ENCODE data around the gene CENPL. TPM values are rescaled to one million over a fixed set of nuclear protein-coding genes. Genes with fewer than 3 reads are reported as not detected.
A peak's percentile ranks its signal among the peaks of the same experiment; 100 is the strongest.

CENPL gene
- total and polyA plus RNA-seq, 2 of the 8 experiments (the other 6 are each of a cell fraction or from before 2014, with no cell fraction given): 6.6 to 16.0 TPM

DNA sequence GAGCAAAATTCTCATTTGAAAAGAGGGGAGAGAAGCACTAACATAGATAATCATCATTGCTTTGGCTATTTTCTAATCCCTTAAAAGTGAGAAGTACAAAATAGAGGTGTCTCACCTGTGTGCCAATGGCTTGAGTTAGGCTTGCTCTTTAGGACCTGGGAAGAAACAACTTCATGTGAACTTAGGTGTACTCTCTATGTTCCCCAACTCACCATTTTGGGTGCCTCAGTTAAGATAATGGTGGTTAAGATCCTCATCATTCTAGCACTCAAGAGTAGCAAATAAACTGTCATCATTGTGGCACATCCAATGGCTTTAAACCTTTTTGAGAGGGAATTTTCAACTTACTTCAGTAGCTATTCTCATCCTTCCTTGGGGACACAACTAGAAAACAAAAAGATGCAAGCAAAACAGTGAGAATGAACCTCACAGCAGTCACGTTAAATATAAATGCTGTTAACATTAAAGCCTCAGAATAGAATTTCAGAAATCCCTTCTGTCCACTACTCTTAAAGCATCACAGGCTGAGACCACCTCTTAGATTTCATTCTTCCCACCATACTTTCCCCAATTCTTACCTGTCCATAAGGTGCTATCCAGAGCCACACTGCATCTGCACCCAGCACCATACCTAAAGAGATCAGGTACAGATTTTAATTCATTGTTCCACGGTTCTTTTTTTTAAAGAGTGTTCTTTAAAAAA is 41.9 kb upstream of the CENPL start:
- POLR2A ChIA-PET (ENCODE audit: partially characterized antibody): interaction anchor here (0.9 to 13.3 kb wide), 19 partner anchors 10 to 373 kb away, joined by 3 to 475 read pairs (median 13); partner anchors contain the start of genes CENPL, DARS2 and RC3H1
- CTCF ChIA-PET (ENCODE audit: partially characterized antibody): no interaction called here

More for the DNA sequence above, 41.9 kb upstream of the CENPL start:
- Histone ChIP-seq H3K9ac (replicated peaks in 1 of 4; ENCODE audit: extremely low read depth in 1 of 4, low read depth in 3 of 4, low read length in 3 of 4) (peak overlapping the region; percentile 97 to 99 (median 97)), H2BK12ac (ENCODE audit: low read depth, low read length) (no peak overlapping the region), H3K79me1 (ENCODE audit: low read depth, low read length) (no peaks in the 10 kb centered on the region; the same call in 1 of the 2 replicates), H3K56ac (replicated peaks; ENCODE audit: insufficient read length, low read depth, low read length) (peak overlapping the region; percentile 42), H3K9me3 (ENCODE audit: insufficient read depth in 2 of 2, low read depth in 1 of 2, low read length in 1 of 2) (no peaks in the 10 kb centered on the region), H2BK120ac (replicated peaks; ENCODE audit: low read depth, low read length) (no peak overlapping the region), H4K5ac (ENCODE audit: insufficient read length, low read depth, low read length) (peak overlapping the region; percentile 60), H3K23ac (ENCODE audit: insufficient read length) (no peak overlapping the region), H3K27me3 (replicated peaks in 1 of 4; ENCODE audit: control insufficient read depth in 3 of 4, extremely low read depth in 1 of 4, insufficient read depth in 3 of 4, low read length in 3 of 4) (no peaks in the 10 kb centered on the region), H4K20me1 (replicated peaks in 1 of 2; ENCODE audit: control insufficient read depth in 1 of 2, insufficient read depth in 2 of 2, low read length in 2 of 2) (peaks cover 7 to 11% of the 10 kb centered on the region in 2 experiments), H2AK5ac (ENCODE audit: low read depth, low read length) (no peak overlapping the region), H2BK20ac (ENCODE audit: low read length) (no peak overlapping the region), H3K36me3 (ENCODE audit: control insufficient read depth in 2 of 4, insufficient read depth in 4 of 4, low read length in 3 of 4) (peaks cover 29 to 59% (median 44%) of the 10 kb centered on the region in 4 experiments), H2BK5ac (ENCODE audit: low read depth, low read length) (peak overlapping the region; percentile 98), H3K4me2 (ENCODE audit: insufficient read depth in 1 of 2, low read depth in 2 of 2, low read length in 2 of 2) (peak overlapping the region; percentile 68 to 95), H3K27ac (ENCODE audit: low read depth, low read length) (peak overlapping the region; percentile 92), H3K23me2 (ENCODE audit: low read depth, low read length) (peaks cover 3% of the 10 kb centered on the region), H2BK15ac (ENCODE audit: low read length) (no peak overlapping the region), H3K18ac (ENCODE audit: extremely low read depth, low read length) (no peak overlapping the region), H3K4me3 (ENCODE audit: extremely low read depth in 1 of 4, insufficient read depth in 2 of 4, low read depth in 3 of 4, low read length in 4 of 4) (peak overlapping the region; percentile 90 to 100 (median 92)), H4K8ac (ENCODE audit: extremely low read depth, insufficient read depth, low read length) (no peak overlapping the region), H3K4ac (replicated peaks; ENCODE audit: insufficient read length, low read depth, low read length) (peak overlapping the region; percentile 44), H2AFZ (ENCODE audit: low read length) (no peak overlapping the region), H3K4me1 (replicated peaks in 1 of 4; ENCODE audit: control insufficient read depth in 3 of 4, insufficient read depth in 4 of 4, low read length in 3 of 4) (peaks cover 2 to 10% (median 4%) of the 10 kb centered on the region in 4 experiments; a peak in 5 of 7 replicates), H3K79me2 (ENCODE audit: control insufficient read depth in 1 of 2, insufficient read depth in 2 of 2, low read length in 2 of 2) (peaks cover 0 to 50% of the 10 kb centered on the region in 2 experiments; a peak in 3 of 4 replicates), H4K91ac (replicated peaks; ENCODE audit: insufficient read length, low read length) (no peak overlapping the region), H3K14ac (ENCODE audit: insufficient read length) (no peak overlapping the region)
- DNase-seq (ENCODE audit: low read depth in 1 of 2, low spot score in 2 of 2) (no peak), FAIRE-seq (no peak)
- no peak for TF ChIP-seq SUZ12 (IDR thresholded peaks at IDR 0.05; ENCODE audit: low read length)
- TF ChIP-seq SIRT6 (IDR thresholded peaks at IDR 0.05; ENCODE audit: low read length): no peak
- no peak for TF ChIP-seq TCF12 (IDR thresholded peaks at IDR 0.05; ENCODE audit: low read depth, low read length)
- TF ChIP-seq HDAC6 (IDR thresholded peaks at IDR 0.05; ENCODE audit: low read depth, low read length): no peak
- no peak for TF ChIP-seq KDM4A (IDR thresholded peaks at IDR 0.05; ENCODE audit: low read depth, low read length, severe bottlenecking)
- peak; percentile 59; the same call in 1 of the 2 replicates for TF ChIP-seq POLR2AphosphoS5 (IDR thresholded peaks at IDR 0.05; ENCODE audit: low read depth, low read length)
- TF ChIP-seq GABPA (IDR thresholded peaks at IDR 0.05; ENCODE audit: borderline replicate concordance, insufficient read depth, low read length): no peak
- peak; percentile 16 for TF ChIP-seq TAF7 (optimal IDR thresholded peaks at IDR 0.05; ENCODE audit: borderline replicate concordance, low read depth, low read length)
- TF ChIP-seq POLR2A (IDR thresholded peaks at IDR 0.05; ENCODE audit: control extremely low read depth in 1 of 2, low read depth in 2 of 2, low read length in 2 of 2): peak in 1 of 2 experiments; percentile 37; a peak in 2 of 3 replicates
- no peak for TF ChIP-seq SP4 (IDR thresholded peaks at IDR 0.05; ENCODE audit: low read length)
- no peak for TF ChIP-seq KDM5A (IDR thresholded peaks at IDR 0.05; ENCODE audit: low read length)
- 0% methylated on average over 2 of the region's 2 CpGs; no CpG with 5 or more reads in 1 of the 2 experiments for WGBS, 2 experiments (ENCODE audit: extremely low coverage in 1 of 2, insufficient coverage in 1 of 2, insufficient read length in 1 of 2, insufficient replicate concordance in 2 of 2, low coverage in 1 of 2, low lambda C conversion rate in 2 of 2, missing lambda C conversion rate in 1 of 2)
